CD4-positive, alpha-beta T cell treated with Interleukin-1 beta for 1 hour (primary cell): ENCODE results near the gene PDXDC1.
"Not testable (repeated sequence)": the region's sequence is repeated elsewhere in the genome, so short reads cannot be mapped to it uniquely, and the experiment has no call there.

Source experiments
- DNase-seq, 2 donors: peaks; one replicate each; pipeline ENCODE4 v3.0.0-alpha.2; 2020 to 2022

PDXDC1 gene

GRCh38 chr16:15041271-15042004 lies 66.6 kb downstream of the PDXDC1 start:
- peak in 1 of 2 donors; percentile 21 for DNase-seq

DNA sequence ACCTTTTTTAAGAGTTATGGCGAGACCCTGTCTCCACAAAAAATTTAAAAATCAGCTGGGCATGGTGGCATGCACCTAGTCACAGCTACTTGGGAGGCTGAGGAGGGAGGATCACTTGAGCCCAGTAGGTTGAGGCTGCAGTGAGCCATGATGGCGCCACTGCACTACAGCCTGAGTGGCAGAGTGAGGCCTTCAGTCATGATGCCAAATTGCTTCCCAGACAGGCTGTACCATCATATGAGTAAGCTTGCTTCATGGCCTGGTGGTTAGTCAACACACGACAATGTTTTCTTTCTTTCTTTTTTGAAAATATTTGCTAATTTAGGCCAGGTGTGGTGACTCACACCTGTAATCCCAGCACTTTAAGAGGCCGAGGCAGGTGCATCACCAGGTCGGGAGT lies 68.5 kb downstream of the PDXDC1 start:
- no peak for DNase-seq

- DNase-seq: no peak
Observed at GRCh38 chr16:15044286-15044685, 69.5 kb downstream of the PDXDC1 start.

- not testable (repeated sequence) for DNase-seq
Observed at GRCh38 chr16:15045270-15045669, 70.4 kb downstream of the PDXDC1 start.

DNA sequence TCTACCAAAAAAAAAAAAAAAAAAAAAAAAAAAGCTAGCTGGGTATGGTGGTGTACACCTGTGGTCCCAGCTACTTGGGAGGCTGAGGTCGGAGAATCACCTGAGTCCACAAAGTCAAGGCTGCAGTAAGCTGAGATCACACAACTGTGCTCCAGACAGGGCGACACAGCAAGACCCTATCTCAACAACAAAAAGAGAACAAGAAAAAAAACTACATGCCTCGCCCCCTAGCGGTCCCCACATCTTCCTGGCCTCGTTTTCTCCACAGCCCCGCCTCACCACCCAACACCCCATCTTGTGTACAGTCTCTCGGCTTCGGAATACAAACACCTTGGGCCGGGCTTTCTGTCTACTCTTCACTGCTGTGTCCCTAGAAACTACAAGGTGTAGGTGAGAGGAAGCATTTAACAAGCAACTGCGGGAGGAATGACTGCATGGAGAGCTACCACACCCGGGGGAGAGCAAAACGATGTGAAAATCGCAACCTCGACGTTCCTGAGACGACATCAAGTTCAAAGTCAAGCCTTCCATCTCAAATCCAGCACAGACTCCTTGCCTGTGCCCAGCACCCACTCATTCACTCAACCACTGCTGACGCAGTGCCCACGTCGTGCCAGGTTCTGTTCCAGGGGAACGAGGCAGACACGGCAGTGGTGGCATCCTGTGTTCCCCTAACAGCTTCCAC lies 72.0 kb downstream of the PDXDC1 start:
- no peak for DNase-seq

- DNase-seq: no peak
Observed at GRCh38 chr16:15049581-15050180, 74.9 kb downstream of the PDXDC1 start.

- not testable (repeated sequence) for DNase-seq
Observed at GRCh38 chr16:15050440-15050839, 75.6 kb downstream of the PDXDC1 start.

DNA sequence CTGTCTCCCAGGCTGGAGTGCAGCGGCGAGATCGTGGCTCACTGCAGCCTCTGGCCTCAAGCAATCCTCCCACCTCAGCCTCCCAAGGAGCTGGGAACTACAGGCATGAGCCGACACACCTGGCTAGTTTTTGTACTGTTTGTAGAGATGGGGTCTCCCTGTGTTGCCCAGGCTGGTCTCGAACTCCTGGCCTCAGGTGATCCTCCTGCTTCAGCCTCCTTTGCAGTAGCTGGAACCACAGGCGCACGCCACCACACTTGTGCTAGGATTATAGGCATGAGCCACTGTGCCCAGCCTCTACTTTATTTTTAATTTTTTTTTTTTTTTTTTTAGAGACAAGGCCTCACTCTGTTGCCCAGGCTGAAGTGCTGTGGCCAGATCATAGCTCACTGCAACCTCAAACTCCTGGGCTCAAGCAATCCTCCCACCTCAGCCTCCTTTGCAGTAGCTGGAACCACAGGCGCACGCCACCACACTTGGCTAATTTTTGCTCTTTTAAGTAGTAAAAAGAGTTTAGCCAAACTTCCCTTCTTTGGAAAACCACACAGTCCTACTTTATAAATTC lies 76.6 kb downstream of the PDXDC1 start:
- DNase-seq: no peak

- peak in 1 of 2 donors; percentile 27 for DNase-seq
Observed at GRCh38 chr16:15052747-15053476, 78.1 kb downstream of the PDXDC1 start.

- DNase-seq: no peak
Observed at GRCh38 chr16:15053904-15054303, 79.1 kb downstream of the PDXDC1 start.

- no peak for DNase-seq
Observed at GRCh38 chr16:15054357-15055140, 79.7 kb downstream of the PDXDC1 start.

DNA sequence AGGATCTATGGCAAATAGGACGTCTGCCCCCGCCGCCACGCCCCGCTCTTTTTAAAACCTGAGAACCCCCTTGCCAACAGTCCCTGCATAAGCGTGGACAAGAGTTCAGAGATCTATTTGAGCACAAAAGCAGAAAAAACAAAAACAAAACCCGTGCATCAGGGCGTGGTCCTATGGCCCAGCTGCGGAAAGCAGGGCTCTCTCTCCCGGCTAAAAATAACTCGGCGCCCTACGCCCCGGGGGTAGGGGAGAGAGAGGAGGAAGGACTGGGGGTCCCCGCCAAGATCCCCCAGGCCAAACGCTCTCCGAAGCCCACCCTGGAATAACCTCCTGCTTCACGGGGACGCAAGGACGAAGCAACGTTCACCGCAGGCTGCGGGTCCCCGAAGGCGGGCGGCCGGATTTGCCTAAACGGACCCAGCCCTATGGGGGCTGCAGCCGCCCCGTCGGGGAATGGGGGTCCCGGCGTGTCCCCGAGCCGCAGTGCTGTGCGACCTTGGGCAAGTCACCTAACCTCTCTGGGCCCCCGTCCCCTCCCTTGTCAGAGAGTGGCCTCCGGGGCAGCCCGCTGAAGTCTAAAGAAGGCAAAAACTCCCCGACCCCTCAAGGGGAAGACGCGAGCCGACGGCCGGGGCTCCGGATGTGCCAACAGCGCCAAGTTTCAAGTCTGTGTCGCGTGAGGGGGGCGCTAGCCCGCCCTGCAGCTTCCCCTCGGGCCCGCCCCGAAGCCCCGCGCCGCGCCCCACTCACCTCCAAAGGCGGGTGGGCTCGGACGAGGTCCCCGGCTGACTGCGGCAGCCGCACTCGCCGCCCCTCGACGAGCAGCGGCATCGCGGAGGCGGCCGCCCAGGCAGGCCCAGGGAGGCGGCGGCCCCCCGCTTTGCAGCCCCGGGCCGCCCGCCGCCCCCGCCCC lies 80.6 kb downstream of the PDXDC1 start:
- no peak for DNase-seq

DNA sequence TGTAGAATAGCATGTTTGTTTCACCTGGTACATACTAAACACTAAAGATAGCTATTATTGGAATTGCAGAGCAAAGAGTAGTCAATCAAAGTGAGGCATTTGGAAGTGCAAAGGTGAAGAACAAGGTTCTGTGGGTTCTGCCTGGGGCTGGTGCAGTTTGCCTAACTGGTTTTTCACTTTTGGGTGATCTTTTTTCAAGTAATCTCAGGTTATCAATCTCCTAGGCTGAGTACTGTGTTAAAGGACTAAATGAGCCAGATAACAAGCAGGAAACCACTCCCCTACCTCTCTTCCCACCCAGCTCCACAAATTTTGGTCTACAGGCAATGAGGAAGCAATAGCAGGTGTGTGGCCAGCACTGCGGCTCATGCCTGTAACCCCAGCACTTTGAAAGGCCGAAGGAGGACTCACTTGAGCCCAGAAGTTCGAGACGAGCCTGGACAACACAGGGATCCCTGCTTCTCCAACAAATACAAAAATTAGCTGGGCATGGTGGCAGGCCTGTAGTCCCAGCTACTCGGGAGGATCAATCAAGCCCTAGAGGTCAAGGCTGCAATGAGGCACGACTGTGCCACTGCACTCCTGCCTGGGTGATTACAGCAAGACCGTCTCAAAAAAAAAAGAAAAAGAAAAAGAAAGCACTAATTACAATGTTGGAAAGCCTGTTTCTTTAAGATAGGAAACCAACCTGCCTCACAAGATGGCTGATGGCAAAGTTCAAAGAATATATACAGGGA lies 83.0 kb downstream of the PDXDC1 start:
- DNase-seq: no peak

DNA sequence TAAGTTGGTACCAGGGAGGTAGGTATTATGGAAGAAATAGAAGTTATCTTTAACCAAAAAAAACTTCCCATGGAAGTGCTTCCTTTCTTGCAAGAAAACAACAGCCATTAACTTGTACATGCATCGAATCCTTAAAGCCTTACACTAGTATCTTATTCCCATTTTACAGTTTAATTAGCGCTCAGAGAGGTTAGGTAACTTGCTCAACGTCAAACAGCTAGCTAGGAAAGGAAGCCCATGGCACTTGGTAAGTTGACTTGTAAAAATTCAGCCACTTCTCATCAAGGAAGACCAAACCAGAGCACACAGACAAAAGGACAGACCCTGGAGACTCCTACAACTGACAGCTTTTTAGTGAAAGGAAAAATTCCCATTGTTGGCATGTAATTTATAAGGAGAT lies 84.5 kb downstream of the PDXDC1 start:
- no peak for DNase-seq

DNA sequence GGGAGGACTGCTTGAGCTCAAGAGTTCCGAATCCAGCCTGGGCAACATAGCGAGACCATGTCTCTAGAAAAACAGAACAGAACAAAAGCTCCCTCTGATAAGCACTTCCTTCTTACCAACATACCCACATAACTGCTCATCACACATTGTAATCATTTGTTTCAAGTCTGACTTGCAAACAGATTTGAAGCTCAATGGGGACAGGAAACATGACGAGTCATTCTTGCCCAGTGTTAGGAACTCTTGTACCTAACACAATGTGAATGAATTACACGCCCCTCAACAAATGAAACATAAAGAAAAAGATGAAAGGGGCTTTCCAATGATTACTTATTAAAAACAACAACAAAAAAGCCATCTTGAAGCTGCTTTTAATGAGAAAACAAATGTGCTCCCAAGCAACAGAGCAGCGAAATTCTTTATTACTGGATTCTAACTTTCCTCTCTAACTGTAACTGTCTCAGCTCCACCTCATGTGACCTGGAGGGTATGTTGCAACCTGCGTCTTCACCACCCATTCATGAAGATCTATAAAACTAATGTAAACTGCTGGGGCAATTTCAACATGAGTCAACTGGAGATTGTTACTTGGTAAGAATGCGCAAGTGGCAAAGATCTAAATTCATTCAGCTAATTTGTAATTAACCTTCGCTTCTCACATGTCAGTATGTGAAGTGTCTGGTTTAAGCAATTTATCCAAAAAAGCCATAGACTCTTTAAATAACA lies 87.4 kb downstream of the PDXDC1 start:
- not testable (repeated sequence) for DNase-seq

- DNase-seq: peak in 1 of 2 donors; percentile 5
Observed at GRCh38 chr16:15065961-15066360, 91.1 kb downstream of the PDXDC1 start.

DNA sequence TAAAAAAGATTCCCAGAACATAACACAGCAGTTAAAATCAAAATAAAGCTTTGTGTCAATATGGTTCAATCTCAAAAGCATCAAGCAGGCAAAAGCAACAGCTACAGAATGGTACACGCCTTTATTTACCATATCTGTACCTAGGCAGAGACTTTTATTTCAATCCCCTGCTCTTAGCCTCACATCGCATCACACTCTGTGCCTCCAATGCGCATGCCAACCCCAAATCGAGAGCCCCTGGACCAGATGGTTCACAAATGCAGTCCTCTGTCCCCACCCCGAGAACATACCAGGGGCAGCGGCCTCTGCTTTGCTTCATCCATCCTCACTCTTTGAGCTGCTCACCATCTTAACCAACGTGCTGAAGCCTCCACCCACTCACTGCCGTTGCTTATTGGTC lies 91.9 kb downstream of the PDXDC1 start:
- not testable (repeated sequence) for DNase-seq

GRCh38 chr16:15071013-15071412 lies 96.2 kb downstream of the PDXDC1 start:
- DNase-seq: not testable (repeated sequence)
